ENCODE results near the gene SLC44A5.

Gene SLC44A5

GRCh38 chr1:75170981-75171380 is 439.9 kb downstream of the SLC44A5 start:
- no peak for DNase-seq

DNA sequence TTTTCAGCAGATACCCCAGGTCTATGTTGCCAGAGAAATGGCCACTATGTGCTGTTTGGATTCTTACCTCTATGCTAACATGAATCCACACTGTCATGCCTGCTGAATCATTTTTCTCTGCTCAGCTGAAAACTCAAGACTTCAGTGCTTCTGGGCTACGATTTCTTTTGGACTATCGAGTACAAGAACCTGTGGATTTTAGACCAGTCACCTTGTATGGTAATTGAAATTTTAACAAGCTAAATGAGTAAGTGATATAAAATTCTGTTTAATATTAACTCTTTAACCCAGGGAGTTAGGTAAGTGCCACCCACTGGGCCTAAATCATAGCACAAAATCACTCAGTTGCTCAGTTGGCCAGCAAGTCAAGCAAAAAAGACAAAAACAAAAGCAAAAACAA is 440.9 kb downstream of the SLC44A5 start:
- DNase-seq: no peak

DNA sequence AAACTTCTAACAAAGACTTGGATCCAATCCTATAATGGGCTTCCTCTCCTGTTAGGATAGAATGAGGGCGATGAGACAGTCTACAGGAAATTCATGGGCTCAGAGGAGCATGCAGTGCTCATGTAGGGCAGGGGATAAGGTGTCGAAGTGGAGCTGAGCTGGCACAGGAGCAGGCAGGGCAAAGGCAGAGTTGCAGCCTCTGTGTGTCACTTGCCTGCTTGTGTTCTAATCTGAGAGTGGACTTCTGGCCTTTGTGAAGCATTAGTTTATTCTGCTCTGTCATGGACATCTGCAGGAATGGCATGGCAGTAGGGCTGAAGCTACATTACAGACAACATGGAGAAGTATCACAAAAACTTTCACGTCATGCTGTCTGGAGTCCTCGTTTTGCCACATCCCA is 444.1 kb downstream of the SLC44A5 start:
- no peak for DNase-seq

DNA sequence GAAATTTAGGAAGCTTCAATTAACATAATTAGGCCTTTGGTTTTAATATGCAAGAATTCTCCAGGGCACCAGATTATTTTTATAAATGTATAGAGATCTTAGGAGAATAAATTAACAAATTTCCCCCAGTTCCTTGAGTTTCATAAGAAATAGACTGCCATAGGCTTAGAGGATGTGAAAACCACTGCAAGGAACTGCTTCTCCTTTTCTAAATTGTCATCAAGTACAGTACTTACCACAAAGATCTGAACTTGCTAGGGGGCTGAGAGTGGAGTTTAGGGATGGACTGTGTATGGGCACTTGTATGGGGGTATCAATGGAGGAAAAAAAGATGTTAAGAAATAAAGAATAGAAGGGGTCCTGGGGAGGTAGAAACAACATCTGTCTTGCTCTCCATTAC is 445.6 kb downstream of the SLC44A5 start:
- DNase-seq: peak; percentile 84

DNA sequence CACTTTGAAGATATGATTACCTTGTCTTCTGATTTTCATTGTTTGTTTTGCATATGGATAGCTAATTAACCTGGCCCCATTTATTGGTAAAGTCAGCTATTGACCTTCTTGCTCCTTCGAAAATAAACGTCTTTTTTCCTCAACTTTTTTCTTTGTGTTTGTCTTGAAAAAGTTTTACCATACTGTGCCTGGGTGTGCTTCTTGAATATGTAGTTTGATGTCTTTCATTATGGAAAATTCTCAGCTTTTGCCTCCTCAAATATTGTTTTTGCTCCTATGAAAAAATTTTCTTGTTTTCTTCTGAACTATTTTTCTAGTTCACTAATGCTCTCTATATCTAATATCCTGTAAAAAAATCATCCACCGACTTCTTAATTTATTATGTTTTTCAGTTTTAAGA is 451.8 kb downstream of the SLC44A5 start:
- no peak for DNase-seq
